Endothelial cell of umbilical vein (primary cell): ENCODE measurements around the gene MAML3. TPM values are rescaled to one million over a fixed set of nuclear protein-coding genes. Genes with fewer than 3 reads are reported as not detected.

Experiments
- BruUV-seq: library from RNA; stranded (reverse); fragments of 400-500 nt; replicated peaks from 2 replicates; lab custom pipeline; 2021; lab: Mats Ljungman, UMichigan
- CTCF ChIA-PET: fragments of 300-600, 350-600 bp; sonication (Branson Sonifier 250); formaldehyde crosslinking; loops from one replicate; lab custom pipeline; 2021; ENCODE audit warnings: antibody characterized with exemption, inconsistent platforms; lab: Charles Lee
- POLR2A ChIA-PET: fragments of 300-600, 350-600 bp; sonication (Branson Sonifier 250); formaldehyde crosslinking; loops from one replicate; lab custom pipeline; 2021; ENCODE audit warnings: antibody characterized with exemption, inconsistent platforms; lab: Charles Lee
- DNase-seq: peaks from one replicate; pipeline ENCODE4 v3.0.0-alpha.2; 2011; ENCODE audit warnings: low read depth, low spot score
- FAIRE-seq: peaks from 2 replicates; lab custom pipeline; 2011; peaks lifted over from hg19 to GRCh38; lab: Jason Lieb, UNC
- H2AFZ ChIP-seq: 2 replicates; pipeline ENCODE4 v1.6.0; 2012; ENCODE audit warnings: low read depth, low read length, control low read depth, inconsistent platforms
- H3K27ac ChIP-seq: 2 replicates; pipeline ENCODE4 v1.5.1; 2011; ENCODE audit warnings: low read depth, mild to moderate bottlenecking, control low read depth, low read length, moderate library complexity; ENCODE audit not compliant: insufficient read depth
- H3K27me3 ChIP-seq, 2 experiments: 2 replicates each; pipeline versions ENCODE4 v1.6.0 to v1.6.1; 2011; ENCODE audit warnings: low read length in 2 of 2, mixed read lengths in 1 of 2; ENCODE audit not compliant: control insufficient read depth in 2 of 2, insufficient read depth in 2 of 2
- H3K36me3 ChIP-seq, 2 experiments: 2 replicates in 1 of 2; 3 replicates in 1 of 2; pipeline ENCODE4 v1.5.1; 2011; ENCODE audit warnings: low read length in 2 of 2, mild to moderate bottlenecking in 1 of 2, moderate library complexity in 1 of 2; ENCODE audit not compliant: control insufficient read depth in 2 of 2, insufficient read depth in 2 of 2; ENCODE audit errors: extremely low read depth in 1 of 2
- H3K4me1 ChIP-seq: 3 replicates; pipeline ENCODE4 v1.5.1; 2011; ENCODE audit warnings: mild to moderate bottlenecking, low read length; ENCODE audit not compliant: control insufficient read depth, insufficient read depth; ENCODE audit errors: extremely low read depth
- H3K4me2 ChIP-seq: 2 replicates; pipeline ENCODE4 v1.6.1; 2011; ENCODE audit warnings: low read length, control low read depth, mixed read lengths; ENCODE audit not compliant: insufficient read depth
- H3K4me3 ChIP-seq, 3 experiments: fragments of 200-600 bp in 1 of 3; sonication (generic), shearing (Covaris generic) in 1 of 3; replicated peaks in 1 of 3; 2 replicates each; pipeline ENCODE4 v1.5.1; 2011 to 2016; ENCODE audit warnings: control low read depth in 3 of 3, low read length in 3 of 3, mild to moderate bottlenecking in 2 of 3, inconsistent platforms in 1 of 3, low read depth in 1 of 3, moderate library complexity in 1 of 3; ENCODE audit not compliant: insufficient read depth in 1 of 3
- H3K79me2 ChIP-seq: 2 replicates; pipeline ENCODE4 v1.6.0; 2012; ENCODE audit warnings: low read length, inconsistent platforms; ENCODE audit not compliant: control insufficient read depth, insufficient read depth
- H3K9ac ChIP-seq: replicated peaks from 2 replicates; pipeline ENCODE3; 2011; ENCODE audit warnings: low read length, control low read depth; ENCODE audit not compliant: insufficient read depth; ENCODE audit errors: extremely low read depth
- H3K9me1 ChIP-seq: replicated peaks from 3 replicates; pipeline ENCODE4 v1.6.0; 2011; ENCODE audit warnings: mild to moderate bottlenecking, low read length; ENCODE audit not compliant: control insufficient read depth, insufficient read depth; ENCODE audit errors: extremely low read depth
- H3K9me3 ChIP-seq: replicated peaks from 2 replicates; pipeline ENCODE4 v1.5.1; 2012; ENCODE audit warnings: low read length, inconsistent platforms; ENCODE audit not compliant: control insufficient read depth, insufficient read depth
- H4K20me1 ChIP-seq: replicated peaks from 2 replicates; pipeline ENCODE3; 2011; ENCODE audit warnings: mild to moderate bottlenecking, low read length; ENCODE audit not compliant: control insufficient read depth, insufficient read depth; ENCODE audit errors: extremely low read depth
- CTCF ChIP-seq, 2 donors: IDR thresholded peaks; 1 replicate in 1 of 2; 2 replicates in 1 of 2; pipeline ENCODE4 v1.5.1; 2011; ENCODE audit warnings: low read length in 2 of 2, mild to moderate bottlenecking in 2 of 2, moderate library complexity in 2 of 2, control low read depth in 1 of 2, inconsistent platforms in 1 of 2, low read depth in 1 of 2; ENCODE audit not compliant: insufficient read depth in 1 of 2; ENCODE audit errors: extremely low read depth in 1 of 2
- EZH2 ChIP-seq: IDR thresholded peaks from 2 replicates; pipeline ENCODE4 v1.6.1; 2012; ENCODE audit warnings: borderline replicate concordance, low read depth, mild to moderate bottlenecking, moderate library complexity, low read length, inconsistent platforms; ENCODE audit not compliant: severe bottlenecking
- FOS ChIP-seq: IDR thresholded peaks from 2 replicates; pipeline ENCODE4 v1.6.1; 2011; ENCODE audit warnings: mild to moderate bottlenecking, low read length, moderate library complexity, borderline replicate concordance; ENCODE audit not compliant: insufficient read depth
- GATA2 ChIP-seq: IDR thresholded peaks from 2 replicates; pipeline ENCODE4 v1.7.0; 2011; ENCODE audit warnings: low read depth, mild to moderate bottlenecking, moderate library complexity, mixed read lengths, low read length; ENCODE audit not compliant: insufficient read length, insufficient read depth
- JUN ChIP-seq: IDR thresholded peaks from 2 replicates; pipeline ENCODE4 v1.6.1; 2011; ENCODE audit warnings: borderline replicate concordance, low read depth; ENCODE audit not compliant: insufficient read length, insufficient read depth
- MAX ChIP-seq: IDR thresholded peaks from 2 replicates; pipeline ENCODE4 v1.6.1; 2011; ENCODE audit not compliant: insufficient read depth, insufficient read length
- MYC ChIP-seq: IDR thresholded peaks from one replicate; pipeline ENCODE4 v1.6.1; 2011; ENCODE audit warnings: mild to moderate bottlenecking, low read depth, low read length
- POLR2A ChIP-seq: IDR thresholded peaks from 2 replicates; pipeline ENCODE4 v1.6.1; 2012; ENCODE audit warnings: low read depth, mild to moderate bottlenecking, control low read depth, low read length
- POLR2AphosphoS5 ChIP-seq: IDR thresholded peaks from 2 replicates; pipeline ENCODE4 v1.6.1; 2012; ENCODE audit warnings: low read depth, mild to moderate bottlenecking, control low read depth, low read length, moderate library complexity; ENCODE audit not compliant: insufficient read depth
- dilution Hi-C: fragments of 300-500 bp; cut with MboI; formaldehyde crosslinking; loops from one replicate; pipeline ENCODE4 v1.15.0; 2019; ENCODE audit warnings: low sequenced_read_pairs; ENCODE audit not compliant: extremely low pct_ligation_motif_present
- intact Hi-C: fragments of 100-400 bp; cut with micrococcal nuclease; formaldehyde crosslinking; loops from one replicate; pipeline ENCODE4 v1.10.0; 2022
- polyA plus RNA-seq, 4 experiments: library from polyadenylated mRNA; depleted of rRNA in 3 of 4; stranded (reverse) in 3 of 4; unstranded in 1 of 4; fragments of >200 nt; gene quantifications; 2 replicates each; pipeline versions ENCODE4 v1.2.1 to v1.2.3, GENCODE V29; 2011 to 2012; ENCODE audit warnings: missing spikeins in 1 of 4
- total RNA-seq: library from RNA; stranded (reverse); gene quantifications from 2 replicates; pipeline ENCODE4 v1.2.3, GENCODE V29; 2021

Gene MAML3
- total and polyA plus RNA-seq, 2 donors (not counting 3 experiments of a cell fraction or from before 2014, with no cell fraction given) = 14.0 to 20.3 TPM

- FAIRE-seq (no peak), DNase-seq (no peak)
- intact Hi-C loops (no loop called here), dilution Hi-C loops (no loop called here)
- no peak overlapping the region for H3K4me3 ChIP-seq
- H3K79me2 ChIP-seq = peaks cover 4% of the 10 kb centered on the region
- H3K4me1 ChIP-seq = peaks cover 7% of the 10 kb centered on the region
- H3K27me3 ChIP-seq = no peaks in the 10 kb centered on the region
- no peak overlapping the region for H2AFZ ChIP-seq
- no peak overlapping the region for H3K27ac ChIP-seq
- ChIA-PET CTCF (no interaction called here), POLR2A (no interaction called here)
- no peak overlapping the region for H3K9ac ChIP-seq
- H3K36me3 ChIP-seq = no peaks in the 10 kb centered on the region
- no TSS peak for BruUV-seq
- H3K4me2 ChIP-seq = no peak overlapping the region
- no peaks in the 10 kb centered on the region for H3K9me3 ChIP-seq
- TF ChIP-seq POLR2A (no peak), GATA2 (no peak), MYC (no peak), FOS (no peak), POLR2AphosphoS5 (no peak), EZH2 (no peak), JUN (no peak)
- H3K9me1 ChIP-seq = no peaks in the 10 kb centered on the region
- no peaks in the 10 kb centered on the region for H4K20me1 ChIP-seq
These were observed 122.3 kb downstream of the MAML3 start for GRCh38 chr4:140031706-140032105.

- H3K9ac ChIP-seq = no peak overlapping the region
- CTCF ChIA-PET = no interaction called here
- no peak for TF ChIP-seq MAX
- no peak for TF ChIP-seq GATA2
- no peak for TF ChIP-seq FOS
- no peak for TF ChIP-seq POLR2A
- no peak for TF ChIP-seq EZH2
- no peak for TF ChIP-seq JUN
- no peak for TF ChIP-seq MYC
- no peak for TF ChIP-seq POLR2AphosphoS5
- TF ChIP-seq CTCF (IDR thresholded peaks at IDR 0.05; ENCODE audit: extremely low read depth in 1 of 2, insufficient read depth in 1 of 2, low read depth in 1 of 2, low read length in 2 of 2) = no peak
- H4K20me1 ChIP-seq = no peaks in the 10 kb centered on the region
- H2AFZ ChIP-seq = no peak overlapping the region
- BruUV-seq = no TSS peak
- H3K27ac ChIP-seq = no peak overlapping the region
- H3K79me2 ChIP-seq = peaks cover under 1% of the 10 kb centered on the region
- no peaks in the 10 kb centered on the region for H3K36me3 ChIP-seq
- H3K4me2 ChIP-seq = no peak overlapping the region
- dilution Hi-C loops (no loop called here), intact Hi-C loops (no loop called here)
- no peaks in the 10 kb centered on the region for H3K27me3 ChIP-seq
- H3K4me3 ChIP-seq = no peak overlapping the region
- FAIRE-seq = no peak
- H3K9me3 ChIP-seq = no peaks in the 10 kb centered on the region
- peaks cover under 1% of the 10 kb centered on the region for H3K4me1 ChIP-seq
- no peak for DNase-seq
- no peaks in the 10 kb centered on the region for H3K9me1 ChIP-seq
- POLR2A ChIA-PET = no interaction called here
These were observed 122.9 kb downstream of the MAML3 start for GRCh38 chr4:140031061-140031460.
